Measurements from ENCODE around the gene RCC2.
"Not testable (repeated sequence)": the region's sequence is repeated elsewhere in the genome, so short reads cannot be mapped to it uniquely, and the experiment has no call there.

Gene RCC2

DNA sequence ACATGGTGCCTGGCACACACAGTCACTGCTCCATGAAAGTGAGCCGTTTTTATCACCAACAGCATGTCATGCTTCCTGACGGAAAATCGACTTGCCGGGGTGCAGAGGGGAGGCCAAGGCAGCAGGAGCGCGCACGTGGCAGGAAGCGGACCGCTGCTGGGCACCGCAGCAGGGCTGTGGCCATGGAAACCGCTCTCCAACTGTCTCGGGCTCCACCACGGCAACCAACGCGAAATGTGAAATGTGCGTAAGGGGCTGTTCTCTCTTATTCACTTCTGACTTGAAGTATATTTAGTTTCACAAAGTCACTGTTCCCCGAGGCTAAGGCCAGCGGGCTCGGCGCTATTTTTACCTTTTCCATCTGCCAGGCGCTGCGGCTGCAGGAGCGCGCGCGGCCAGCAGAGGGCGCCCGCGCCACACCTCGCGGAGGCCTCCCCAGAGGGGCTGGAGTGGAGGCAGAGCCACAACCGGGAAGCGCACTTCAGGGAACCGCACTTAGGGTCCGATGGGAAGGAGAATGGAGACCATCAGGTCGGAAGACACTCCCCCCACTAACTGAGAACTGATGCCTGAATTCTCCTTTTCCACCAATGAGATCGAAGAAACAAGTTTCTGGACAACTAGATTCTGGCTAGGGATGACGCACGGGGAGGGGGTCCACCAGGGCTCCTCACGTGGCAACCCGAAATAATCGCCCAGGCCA is 19.7 kb downstream of the RCC2 start:
- DNase-seq (peak; percentile 75), ATAC-seq (peak; percentile 79)

- no peak for DNase-seq
- no peak for ATAC-seq
Measured at GRCh38 chr1:17416389-17416788, 23.1 kb downstream of the RCC2 start.

DNA sequence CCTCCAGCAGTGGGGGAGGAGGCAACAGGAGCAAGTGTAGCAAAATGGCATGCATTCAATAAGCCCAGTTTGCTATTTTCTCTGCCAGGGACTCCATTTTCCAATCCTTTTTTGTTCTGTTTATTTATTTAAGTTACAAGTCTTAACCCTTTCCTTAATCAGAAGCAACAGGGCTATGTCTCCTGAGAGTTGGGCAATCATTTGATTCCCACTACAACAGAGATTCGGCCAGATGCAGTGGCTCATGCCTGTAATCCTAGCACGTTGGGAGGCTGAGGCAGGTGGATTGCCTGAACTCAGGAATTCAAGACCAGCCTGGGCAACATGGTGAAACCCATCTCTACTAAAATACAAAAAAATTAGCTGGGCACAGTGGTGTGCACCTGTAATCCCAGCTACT is 25.5 kb downstream of the RCC2 start:
- no peak for DNase-seq
- no peak for ATAC-seq

DNA sequence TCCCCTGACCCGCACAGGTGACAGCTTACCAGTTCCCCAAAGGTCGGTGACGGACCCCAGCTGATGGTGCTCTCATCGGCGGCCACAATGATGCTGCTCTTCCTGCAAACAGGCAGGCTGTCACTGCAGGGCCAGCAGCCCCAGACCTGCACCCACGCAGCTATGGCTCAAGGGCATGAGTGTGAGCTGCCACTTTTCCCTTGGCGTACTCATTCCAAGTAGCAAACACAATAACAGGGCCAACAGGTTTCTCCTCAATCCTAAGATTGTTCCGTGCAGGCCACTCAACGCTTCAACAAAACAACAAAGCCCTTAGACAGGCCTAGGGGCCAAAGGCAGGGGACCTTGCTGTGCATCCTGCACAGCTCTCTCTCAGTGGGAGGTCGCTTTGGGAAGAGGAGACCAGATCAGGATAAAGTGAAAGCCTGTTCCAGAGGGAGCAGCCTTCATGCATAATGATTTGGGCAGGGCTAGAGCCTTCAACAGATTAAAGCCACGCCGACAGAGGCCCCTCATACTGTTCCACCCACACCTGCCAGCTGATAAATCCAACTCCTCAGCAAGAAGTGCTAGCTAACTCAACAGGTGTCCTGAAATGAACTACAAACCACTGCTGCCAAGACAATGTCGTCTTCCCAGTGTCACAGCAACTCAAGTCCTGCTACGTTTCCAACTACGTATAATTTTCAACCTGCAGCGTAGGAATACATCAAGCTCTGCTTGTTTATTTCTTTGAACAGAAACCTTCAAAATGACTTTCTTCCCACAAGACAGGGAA is 27.2 kb downstream of the RCC2 start:
- ATAC-seq (no peak), DNase-seq (no peak)

- no peak for ATAC-seq
- DNase-seq: no peak
Measured at GRCh38 chr1:17409391-17409811, 30.1 kb downstream of the RCC2 start.

DNA sequence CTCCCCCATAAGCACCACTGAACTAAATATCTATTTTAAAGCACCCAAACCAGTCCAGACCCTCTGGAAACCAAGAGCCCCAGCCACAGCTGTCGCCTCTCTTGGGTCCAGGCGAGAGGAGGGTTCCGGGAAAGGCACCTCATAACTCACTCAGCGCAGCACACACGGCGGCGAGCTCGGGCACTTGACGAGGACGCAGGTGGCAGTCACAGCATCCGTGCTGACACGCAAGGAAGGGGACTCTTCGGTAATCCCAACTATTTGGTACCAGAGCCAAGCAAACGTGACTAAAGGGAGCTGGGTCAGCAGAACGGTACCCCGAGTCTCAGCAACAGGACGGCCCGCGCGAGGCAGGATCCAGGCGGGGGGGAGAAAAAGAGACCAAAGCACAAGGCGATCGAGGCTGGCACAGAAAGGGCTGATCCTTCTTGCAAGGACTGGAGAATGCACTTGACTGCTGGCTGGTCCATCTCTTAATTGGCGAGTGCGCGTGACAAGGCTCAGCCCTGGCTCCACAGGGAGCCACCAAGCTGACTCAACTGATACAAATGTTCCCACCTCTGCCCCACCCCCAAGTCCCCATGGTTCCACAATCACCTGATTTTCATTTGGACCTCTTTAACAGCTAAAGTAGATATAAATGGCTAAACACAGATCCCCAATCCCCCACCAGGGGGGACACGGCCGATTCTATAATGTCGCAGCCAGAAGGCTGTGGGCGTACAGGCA is 31.5 kb downstream of the RCC2 start:
- ATAC-seq, DNase-seq: not testable (repeated sequence)

- ATAC-seq: not testable (repeated sequence)
Measured at GRCh38 chr1:17406760-17407475, 32.6 kb downstream of the RCC2 start.

DNA sequence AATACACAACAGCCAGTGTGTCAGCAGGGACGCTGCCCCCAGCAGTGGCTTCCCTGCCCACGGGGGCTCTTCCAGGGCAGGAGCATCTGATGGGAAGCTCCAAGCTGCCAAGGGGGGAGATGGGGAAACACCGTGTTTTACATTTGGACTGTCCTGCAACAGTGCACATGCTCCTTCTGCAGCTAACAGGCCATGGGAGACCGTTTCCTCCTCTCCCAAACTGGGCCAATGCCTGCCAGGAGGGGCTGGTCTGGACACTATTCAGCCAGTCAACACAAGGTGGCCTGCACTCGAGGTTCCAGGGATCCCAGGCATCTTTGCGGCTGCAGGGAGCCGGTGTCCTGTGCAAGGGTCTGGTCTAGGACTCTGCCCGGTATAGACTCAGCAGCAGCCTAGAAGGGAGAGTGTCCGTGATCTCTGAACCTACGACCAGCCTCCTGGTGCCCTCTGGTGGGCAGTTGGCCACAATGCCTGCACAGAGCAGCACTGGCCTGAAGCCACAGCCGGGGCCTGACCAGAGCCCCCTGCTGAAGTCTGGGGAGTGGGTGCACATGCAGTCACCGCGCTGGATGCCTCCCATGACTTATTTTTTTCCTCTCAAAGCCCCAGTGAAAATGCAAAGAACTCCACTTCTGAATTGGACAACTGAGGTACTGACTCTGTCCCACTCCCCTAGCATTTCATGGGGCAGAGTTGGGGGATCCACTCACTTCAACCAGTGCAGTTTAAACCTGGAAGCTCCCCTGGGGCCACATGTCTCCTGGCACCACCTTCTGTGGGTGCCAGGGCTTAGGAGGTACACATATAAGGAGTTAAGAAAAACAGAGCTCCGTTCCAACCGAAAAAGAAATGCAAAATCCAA is 33.3 kb downstream of the RCC2 start:
- ATAC-seq (peak; percentile 80), DNase-seq (peak; percentile 61)

More at GRCh38 chr1:17406760-17407475, 32.6 kb downstream of the RCC2 start:
- DNase-seq: not testable (repeated sequence)

- ATAC-seq: no peak
- DNase-seq: no peak
Measured at GRCh38 chr1:17404820-17405219, 34.7 kb downstream of the RCC2 start.

GRCh38 chr1:17404034-17404684 is 35.3 kb downstream of the RCC2 start:
- no peak for ATAC-seq
- DNase-seq: no peak

DNA sequence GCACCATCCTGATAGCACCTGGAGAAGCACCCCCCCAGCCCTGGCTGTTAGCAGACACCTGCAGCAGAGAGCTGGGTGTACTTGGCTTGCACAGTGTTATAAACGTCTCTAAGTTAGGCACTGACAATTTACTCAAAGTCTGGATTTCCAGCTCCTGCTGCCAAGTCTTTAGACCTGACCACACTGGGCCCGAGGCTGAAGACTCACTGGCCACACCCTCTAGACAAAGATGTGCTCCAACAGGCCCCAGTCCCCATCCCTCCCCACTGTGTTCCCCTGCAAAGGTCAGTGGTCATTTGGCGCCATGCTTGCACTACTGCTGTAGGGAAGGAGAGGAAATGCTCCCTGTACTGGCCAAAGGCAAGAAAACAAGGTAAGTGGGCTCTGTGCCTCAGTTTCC is 36.4 kb downstream of the RCC2 start:
- no peak for DNase-seq
- no peak for ATAC-seq

- ATAC-seq: no peak
Measured at GRCh38 chr1:17401841-17402240, 37.6 kb downstream of the RCC2 start.

GRCh38 chr1:17400725-17401341 is 38.6 kb downstream of the RCC2 start:
- no peak for ATAC-seq
- DNase-seq: no peak

More at GRCh38 chr1:17401841-17402240, 37.6 kb downstream of the RCC2 start:
- no peak for DNase-seq

- ATAC-seq (no peak), DNase-seq (no peak)
Measured at GRCh38 chr1:17397910-17398695, 41.4 kb downstream of the RCC2 start.

DNA sequence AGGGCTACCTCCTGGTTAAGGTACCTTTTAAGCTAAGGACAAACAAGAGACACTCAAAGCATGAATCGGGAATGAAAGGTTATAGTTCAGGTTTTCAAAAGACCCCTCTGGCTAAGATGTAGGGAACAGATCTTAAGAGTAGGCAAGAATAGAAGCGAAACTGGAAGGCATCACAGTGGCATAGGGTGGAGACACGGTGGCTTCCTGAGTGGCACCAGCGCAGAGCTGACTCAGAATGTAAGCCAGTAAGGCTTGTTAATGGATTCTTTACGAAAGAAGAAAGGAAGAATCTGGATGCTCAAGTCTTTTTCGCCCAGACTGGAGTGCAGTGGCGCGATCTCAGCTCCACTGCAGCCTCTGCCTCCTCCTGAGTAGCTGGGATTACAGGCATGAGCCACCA is 46.2 kb downstream of the RCC2 start:
- no peak for ATAC-seq
- DNase-seq: no peak

DNA sequence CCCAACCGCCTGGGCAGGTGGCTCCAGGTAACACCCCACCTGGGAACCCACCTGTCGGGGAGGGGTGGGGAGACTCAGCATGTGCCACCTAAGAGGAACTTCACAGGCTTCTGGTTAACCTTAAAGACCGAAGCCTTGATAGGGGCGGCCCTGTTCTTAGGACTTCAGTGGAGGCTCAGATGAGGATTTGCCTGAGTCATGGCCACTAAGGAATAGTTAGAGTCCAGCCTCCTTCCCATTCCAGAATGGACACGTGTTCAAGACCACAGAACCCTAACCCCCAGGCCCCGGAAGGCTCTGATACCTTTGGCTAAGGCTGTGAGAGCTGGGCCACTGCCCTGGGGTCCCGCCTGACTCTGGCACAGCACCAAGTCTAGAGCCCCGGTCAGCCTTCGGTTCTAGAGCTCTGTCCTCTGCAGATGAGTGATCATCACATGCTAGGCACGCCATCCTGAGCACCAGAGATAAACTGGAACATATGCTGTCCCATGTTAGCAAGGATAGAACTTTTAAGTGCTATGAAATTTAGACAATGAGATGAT is 47.2 kb downstream of the RCC2 start:
- ATAC-seq (no peak), DNase-seq (no peak)

DNA sequence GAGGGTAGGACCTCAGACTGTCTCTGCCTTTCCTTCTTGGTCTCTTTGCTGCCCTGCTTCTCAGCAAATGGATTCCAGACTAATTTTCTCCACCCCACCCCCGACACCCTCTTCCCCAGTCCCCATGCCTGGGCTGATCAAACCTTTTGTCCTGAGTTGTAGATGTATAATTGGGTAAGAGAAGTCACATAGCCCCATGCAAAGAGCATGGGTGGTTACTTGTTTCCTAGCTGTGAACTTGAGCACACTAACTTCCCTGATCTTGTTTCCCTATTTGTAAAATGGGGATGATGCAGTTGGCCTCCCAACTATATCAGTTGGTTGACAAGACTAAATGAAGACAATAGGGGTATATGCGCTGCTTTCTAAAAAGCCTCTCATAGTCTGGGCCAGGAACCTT is 58.3 kb downstream of the RCC2 start:
- ATAC-seq: no peak
- DNase-seq: no peak

GRCh38 chr1:17377325-17377953 is 62.0 kb downstream of the RCC2 start:
- DNase-seq (no peak), ATAC-seq (no peak)

GRCh38 chr1:17375651-17376050 is 63.8 kb downstream of the RCC2 start:
- DNase-seq: no peak
- ATAC-seq: no peak
